HepG2 (cell line): ENCODE data around the gene TOP1. TPM values are rescaled to one million over a fixed set of nuclear protein-coding genes. Genes with fewer than 3 reads are reported as not detected.

Source experiments
- ATAC-seq: fragments of 200-7000 bp; cut with Tn5 transposase; 3 replicates; pipeline ENCODE4 v1.9.1; 2020; ENCODE audit warnings: mild to moderate bottlenecking, moderate library complexity
- BruUV-seq: library from RNA; stranded (reverse); fragments of 400-500 nt; replicated peaks from 2 replicates; lab custom pipeline; 2021; lab: Mats Ljungman, UMichigan
- CTCF ChIA-PET: fragments of 300-600 bp; formaldehyde crosslinking; extraction: SDS; loops from one replicate; lab custom pipeline; 2021; ENCODE audit warnings: low total read pairs, inconsistent platforms, low intra/inter-chr PET ratio; lab: Yijun Ruan, JAX
- POLR2A ChIA-PET: fragments of 350-600 bp; sonication (Branson Sonifier 250); formaldehyde crosslinking; loops from one replicate; lab custom pipeline; 2020; ENCODE audit warnings: antibody characterized with exemption, inconsistent platforms; lab: Yijun Ruan, JAX
- DNase-seq: peaks from one replicate; pipeline ENCODE4 v3.0.0-alpha.2; 2015; ENCODE audit warnings: low spot score
- FAIRE-seq: peaks from 3 replicates; lab custom pipeline; 2011; peaks lifted over from hg19 to GRCh38; lab: Jason Lieb, UNC
- H2AFZ ChIP-seq: one replicate; pipeline ENCODE4 v1.6.1; 2011; ENCODE audit warnings: low read length, inconsistent platforms
- H3K27ac ChIP-seq: fragments of 300-600 bp; 3 replicates; pipeline ENCODE4 v1.8.0; 2011; ENCODE audit warnings: mixed run types, mild to moderate bottlenecking, mixed read lengths, low read length, inconsistent platforms; ENCODE audit not compliant: insufficient read depth; ENCODE audit errors: extremely low read length
- H3K27me3 ChIP-seq, 2 experiments: fragments of 200-600 bp in 1 of 2; 2 replicates in 1 of 2; 3 replicates in 1 of 2; pipeline versions ENCODE4 v1.6.0 to v1.8.0; 2011; ENCODE audit warnings: low read length in 2 of 2, mild to moderate bottlenecking in 2 of 2, moderate library complexity in 2 of 2, inconsistent platforms in 1 of 2; ENCODE audit not compliant: insufficient read depth in 2 of 2, control insufficient read depth in 1 of 2
- H3K36me3 ChIP-seq, 2 experiments: fragments of 200-600 bp in 1 of 2; replicated peaks in 1 of 2; 2 replicates in 1 of 2; 3 replicates in 1 of 2; pipeline versions ENCODE4 v1.5.1 to v1.8.0; 2011; ENCODE audit warnings: low read length in 2 of 2, inconsistent platforms in 1 of 2; ENCODE audit not compliant: insufficient read depth in 2 of 2, control insufficient read depth in 1 of 2
- H3K4me1 ChIP-seq: 2 replicates; pipeline ENCODE4 v1.5.1; 2012; ENCODE audit warnings: low read length, inconsistent platforms; ENCODE audit not compliant: insufficient read depth
- H3K4me2 ChIP-seq: 2 replicates; pipeline ENCODE4 v1.6.0; 2011; ENCODE audit warnings: low read depth, low read length, inconsistent platforms
- H3K4me3 ChIP-seq, 3 experiments: fragments of 200-600 bp in 1 of 3; sonication (generic), shearing (Covaris generic) in 1 of 3; replicated peaks in 1 of 3; 2 replicates each; pipeline ENCODE4 v1.5.1; 2011 to 2016; ENCODE audit warnings: low read length in 3 of 3, inconsistent platforms in 2 of 3, low read depth in 2 of 3, mild to moderate bottlenecking in 2 of 3, control low read depth in 1 of 3, mixed read lengths in 1 of 3; ENCODE audit not compliant: insufficient read depth in 1 of 3
- H3K79me2 ChIP-seq: one replicate; pipeline ENCODE4 v1.6.1; 2011; ENCODE audit warnings: low read length, inconsistent platforms; ENCODE audit not compliant: insufficient read depth
- H3K9ac ChIP-seq: 2 replicates; pipeline ENCODE4 v1.6.0; 2011; ENCODE audit warnings: mild to moderate bottlenecking, low read depth, low read length, inconsistent platforms; ENCODE audit not compliant: insufficient read depth
- H3K9me3 ChIP-seq: 2 replicates; pipeline ENCODE4 v1.5.1; 2012; ENCODE audit warnings: mild to moderate bottlenecking, low read length
- H4K20me1 ChIP-seq: 2 replicates; pipeline ENCODE4 v1.6.0; 2011; ENCODE audit warnings: inconsistent platforms, mild to moderate bottlenecking, low read length, moderate library complexity; ENCODE audit not compliant: insufficient read depth
- ASH2L ChIP-seq: fragments of 300-600, 200-600 bp; sonication (generic); IDR thresholded peaks from 2 replicates; pipeline ENCODE4 v1.7.0; 2017; ENCODE audit warnings: low read depth, mild to moderate bottlenecking, moderate library complexity, mixed read lengths, low read length; ENCODE audit not compliant: insufficient read length
- ATF7-NPFF ChIP-seq: sonication (generic); formaldehyde crosslinking; IDR thresholded peaks from 2 replicates; pipeline ENCODE4 v1.8.1; 2023; ENCODE audit warnings: mild to moderate bottlenecking, low read depth, missing genetic modification reagents, moderate library complexity
- CAMTA2 ChIP-seq: sonication (generic); formaldehyde crosslinking; IDR thresholded peaks from 2 replicates; pipeline ENCODE4 v1.4.0; 2020; ENCODE audit warnings: mild to moderate bottlenecking, missing genetic modification reagents, borderline replicate concordance
- FOXM1 ChIP-seq: sonication (generic); formaldehyde crosslinking; IDR thresholded peaks from 2 replicates; pipeline ENCODE4 v1.5.0; 2020; ENCODE audit warnings: missing genetic modification reagents
- NR2F6 ChIP-seq, 2 experiments: IDR thresholded peaks; 2 replicates each; pipeline ENCODE4 v1.6.1; 2016; ENCODE audit warnings: antibody characterized with exemption in 1 of 2, mild to moderate bottlenecking in 1 of 2
- RBAK ChIP-seq: sonication (generic); formaldehyde crosslinking; IDR thresholded peaks from 2 replicates; pipeline ENCODE4 v1.5.1; 2020; ENCODE audit warnings: mild to moderate bottlenecking, missing genetic modification reagents
- REXO4 ChIP-seq: sonication (generic); formaldehyde crosslinking; IDR thresholded peaks from 2 replicates; pipeline ENCODE4 v1.8.0; 2022; ENCODE audit warnings: missing genetic modification reagents, mild to moderate bottlenecking, borderline replicate concordance
- SUZ12 ChIP-seq: fragments of 150-350 bp; IDR thresholded peaks from 2 replicates; pipeline ENCODE4 v1.6.1; 2014; ENCODE audit warnings: low read depth, low read length
- TMF1 ChIP-seq: sonication (generic); formaldehyde crosslinking; IDR thresholded peaks from 2 replicates; pipeline ENCODE4 v1.8.1; 2022; ENCODE audit warnings: low read depth, missing genetic modification reagents
- ZNF180 ChIP-seq: sonication (generic); formaldehyde crosslinking; IDR thresholded peaks from 2 replicates; pipeline ENCODE4 v1.4.0; 2020; ENCODE audit warnings: low read depth, missing genetic modification reagents, borderline replicate concordance
- ZNF543 ChIP-seq: sonication (generic); formaldehyde crosslinking; IDR thresholded peaks from 2 replicates; pipeline ENCODE4 v1.4.0; 2020; ENCODE audit warnings: mild to moderate bottlenecking, missing genetic modification reagents
- WGBS: methylation state at CpG from one replicate; pipeline ENCODE4 v1.1.6; 2017; ENCODE audit warnings: low lambda C conversion rate; 5-methylcytosine and 5-hydroxymethylcytosine counted together
- in situ Hi-C: cut with HindIII; loops from 2 replicates; pipeline ENCODE4 v1.10.0; 2017; ENCODE audit warnings: low pct_unique_long_range_greater_than_20kb; ENCODE audit not compliant: extremely low pct_ligation_motif_present
- intact Hi-C: fragments of 100-400 bp; cut with micrococcal nuclease; formaldehyde crosslinking; loops from one replicate; pipeline ENCODE4 v1.10.0; 2022; ENCODE audit not compliant: unreplicated experiment
- polyA plus RNA-seq, 8 experiments: library from polyadenylated mRNA; depleted of rRNA in 3 of 8; stranded (reverse) in 7 of 8; unstranded in 1 of 8; fragments of >200 nt; fragmentation: Illumina TruSeq in 4 of 8; extraction: Trizol in 4 of 8; gene quantifications; 2 replicates each; pipeline versions ENCODE4 v1.2.1 to v1.2.3, GENCODE V29; 2011 to 2016; ENCODE audit warnings: low read depth in 4 of 8, missing spikeins in 1 of 8, mixed read lengths in 1 of 8; ENCODE audit not compliant: insufficient read depth in 1 of 8
- total RNA-seq, 5 experiments: library from RNA; depleted of rRNA; stranded (reverse); fragments of >200 nt; fragmentation: Illumina TruSeq; extraction: Trizol; gene quantifications; 2 replicates each; pipeline ENCODE4 v1.2.3, GENCODE V29; 2016; ENCODE audit warnings: low read depth in 1 of 5
- TF ChIP-seq, protein P1 (sequence below): sonication (generic); formaldehyde crosslinking; IDR thresholded peaks from 2 replicates; pipeline ENCODE4 v1.5.0; 2020; ENCODE audit warnings: missing genetic modification reagents
- TF ChIP-seq, protein P2 (sequence below): sonication (generic); formaldehyde crosslinking; conservative IDR thresholded peaks from 2 replicates; pipeline ENCODE4 v1.4.0; 2020; ENCODE audit warnings: missing genetic modification reagents
- TF ChIP-seq, protein P3 (sequence below): sonication (generic); formaldehyde crosslinking; IDR thresholded peaks from 2 replicates; pipeline ENCODE4 v1.8.0; 2023; ENCODE audit warnings: mild to moderate bottlenecking, missing genetic modification reagents

The TOP1 gene
- total and polyA plus RNA-seq, 2 of the 13 experiments (the other 11 are each of a cell fraction or from before 2014, with no cell fraction given): 10.2 to 19.4 TPM

DNA sequence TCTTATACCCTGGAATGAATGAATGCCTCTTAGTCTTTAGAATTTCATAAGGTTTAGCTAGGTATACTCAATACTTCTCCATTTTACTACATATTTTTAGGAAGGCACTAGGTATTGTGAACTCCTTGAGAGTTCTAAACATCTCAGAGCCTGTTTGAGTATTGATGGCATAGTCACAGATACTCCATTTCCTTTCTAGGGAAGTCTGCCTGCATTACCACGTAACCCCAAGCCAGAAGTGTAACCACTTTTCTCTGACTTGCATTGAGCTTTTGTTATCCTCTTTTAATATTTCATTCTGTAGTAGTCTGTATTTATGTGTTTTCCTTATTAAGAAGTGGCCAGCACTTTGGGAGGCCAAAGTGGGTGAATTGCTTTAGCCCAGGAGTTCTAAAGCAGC is 12.2 kb downstream of the TOP1 start:
- peaks cover 93% of the 10 kb centered on the region for H3K4me1 ChIP-seq
- in situ Hi-C loops (no loop called here), intact Hi-C loops (no loop called here)
- no peak overlapping the region for H2AFZ ChIP-seq
- ATAC-seq: no peak
- no peak for DNase-seq
- no TSS peak for BruUV-seq
- TF ChIP-seq, protein P1, sequence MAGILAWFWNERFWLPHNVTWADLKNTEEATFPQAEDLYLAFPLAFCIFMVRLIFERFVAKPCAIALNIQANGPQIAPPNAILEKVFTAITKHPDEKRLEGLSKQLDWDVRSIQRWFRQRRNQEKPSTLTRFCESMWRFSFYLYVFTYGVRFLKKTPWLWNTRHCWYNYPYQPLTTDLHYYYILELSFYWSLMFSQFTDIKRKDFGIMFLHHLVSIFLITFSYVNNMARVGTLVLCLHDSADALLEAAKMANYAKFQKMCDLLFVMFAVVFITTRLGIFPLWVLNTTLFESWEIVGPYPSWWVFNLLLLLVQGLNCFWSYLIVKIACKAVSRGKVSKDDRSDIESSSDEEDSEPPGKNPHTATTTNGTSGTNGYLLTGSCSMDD (CRISPR knock-in tag): no peak
- TF ChIP-seq, protein P2, sequence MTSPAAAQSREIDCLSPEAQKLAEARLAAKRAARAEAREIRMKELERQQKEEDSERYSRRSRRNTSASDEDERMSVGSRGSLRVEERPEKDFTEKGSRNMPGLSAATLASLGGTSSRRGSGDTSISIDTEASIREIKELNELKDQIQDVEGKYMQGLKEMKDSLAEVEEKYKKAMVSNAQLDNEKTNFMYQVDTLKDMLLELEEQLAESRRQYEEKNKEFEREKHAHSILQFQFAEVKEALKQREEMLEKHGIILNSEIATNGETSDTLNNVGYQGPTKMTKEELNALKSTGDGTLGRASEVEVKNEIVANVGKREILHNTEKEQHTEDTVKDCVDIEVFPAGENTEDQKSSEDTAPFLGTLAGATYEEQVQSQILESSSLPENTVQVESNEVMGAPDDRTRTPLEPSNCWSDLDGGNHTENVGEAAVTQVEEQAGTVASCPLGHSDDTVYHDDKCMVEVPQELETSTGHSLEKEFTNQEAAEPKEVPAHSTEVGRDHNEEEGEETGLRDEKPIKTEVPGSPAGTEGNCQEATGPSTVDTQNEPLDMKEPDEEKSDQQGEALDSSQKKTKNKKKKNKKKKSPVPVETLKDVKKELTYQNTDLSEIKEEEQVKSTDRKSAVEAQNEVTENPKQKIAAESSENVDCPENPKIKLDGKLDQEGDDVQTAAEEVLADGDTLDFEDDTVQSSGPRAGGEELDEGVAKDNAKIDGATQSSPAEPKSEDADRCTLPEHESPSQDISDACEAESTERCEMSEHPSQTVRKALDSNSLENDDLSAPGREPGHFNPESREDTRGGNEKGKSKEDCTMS (CRISPR knock-in tag): no peak
- TF ChIP-seq ATF7-NPFF (CRISPR knock-in tag) (no peak), ZNF180 (CRISPR knock-in tag) (no peak), RBAK (CRISPR knock-in tag) (no peak), ASH2L (no peak), TMF1 (CRISPR knock-in tag) (no peak), ZNF543 (CRISPR knock-in tag) (no peak), CAMTA2 (CRISPR knock-in tag) (no peak), FOXM1 (no peak), SUZ12 (no peak), REXO4 (CRISPR knock-in tag) (no peak), NR2F6 (IDR thresholded peaks at IDR 0.05) (no peak), NR2F6 (CRISPR knock-in tag; IDR thresholded peaks at IDR 0.05) (no peak)
- TF ChIP-seq, protein P3, sequence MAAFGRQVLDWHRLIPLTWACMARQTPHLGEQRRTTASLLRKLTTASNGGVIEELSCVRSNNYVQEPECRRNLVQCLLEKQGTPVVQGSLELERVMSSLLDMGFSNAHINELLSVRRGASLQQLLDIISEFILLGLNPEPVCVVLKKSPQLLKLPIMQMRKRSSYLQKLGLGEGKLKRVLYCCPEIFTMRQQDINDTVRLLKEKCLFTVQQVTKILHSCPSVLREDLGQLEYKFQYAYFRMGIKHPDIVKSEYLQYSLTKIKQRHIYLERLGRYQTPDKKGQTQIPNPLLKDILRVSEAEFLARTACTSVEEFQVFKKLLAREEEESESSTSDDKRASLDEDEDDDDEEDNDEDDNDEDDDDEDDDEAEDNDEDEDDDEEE (CRISPR knock-in tag): no peak
- no peak overlapping the region for H3K27ac ChIP-seq
- no peak overlapping the region for H3K4me3 ChIP-seq
- H3K4me2 ChIP-seq: no peak overlapping the region
- POLR2A ChIA-PET: interaction anchor here (0.6 kb wide), 1 partner anchor 10 kb away, joined by 3 read pairs; no protein-coding TSS in a partner anchor
- H3K27me3 ChIP-seq: no peaks in the 10 kb centered on the region
- FAIRE-seq: no peak
- H3K79me2 ChIP-seq: peaks cover 92% of the 10 kb centered on the region
- CTCF ChIA-PET: no interaction called here
- no peaks in the 10 kb centered on the region for H3K9me3 ChIP-seq
- H3K9ac ChIP-seq: no peak overlapping the region
- H4K20me1 ChIP-seq: peaks cover 3% of the 10 kb centered on the region; the same call in 1 of the 2 replicates
- H3K36me3 ChIP-seq: peaks cover 1 to 15% of the 10 kb centered on the region in 2 experiments; a peak in 3 of 5 replicates
- WGBS: 93% methylated on average over 1 of the region's 1 CpG
